Brain microvascular endothelial cell (primary cell): ENCODE measurements around the gene KLHL29.

Experiments used
- DNase-seq: peaks from one replicate; pipeline ENCODE4 v3.0.0-alpha.2; 2020
- H3K27ac ChIP-seq: fragments of 250-450 bp; sonication (Bioruptor Pico); 2 replicates; pipeline ENCODE4 v1.5.1; 2020; ENCODE audit warnings: mild to moderate bottlenecking, moderate library complexity
- H3K27me3 ChIP-seq: fragments of 250-450 bp; sonication (Bioruptor Pico); replicated peaks from 2 replicates; pipeline ENCODE4 v1.5.1; 2020; ENCODE audit warnings: mild to moderate bottlenecking
- H3K36me3 ChIP-seq: fragments of 250-450 bp; sonication (Bioruptor Pico); replicated peaks from 2 replicates; pipeline ENCODE4 v1.5.1; 2020; ENCODE audit warnings: mild to moderate bottlenecking
- H3K4me3 ChIP-seq: 2 replicates; pipeline ENCODE4 v1.5.1; 2011; ENCODE audit warnings: low read depth, mild to moderate bottlenecking, control low read depth, low read length, moderate library complexity
- CTCF ChIP-seq: IDR thresholded peaks from 2 replicates; pipeline ENCODE4 v1.5.1; 2011; ENCODE audit warnings: low read depth, mild to moderate bottlenecking, moderate library complexity, low read length, control low read depth, inconsistent platforms; ENCODE audit errors: missing control alignments
- in situ Hi-C: cut with HindIII; loops from 2 replicates; pipeline ENCODE4 v1.10.0; 2017; ENCODE audit warnings: low sequenced_read_pairs, low pct_ligation_motif_present

The KLHL29 gene

GRCh38 chr2:23425885-23426262 is 40.9 kb downstream of the KLHL29 start:
- no peak for TF ChIP-seq CTCF
- Histone ChIP-seq H3K4me3 (no peak overlapping the region), H3K27me3 (no peaks in the 10 kb centered on the region), H3K36me3 (no peaks in the 10 kb centered on the region), H3K27ac (peak overlapping the region; percentile 42)
- in situ Hi-C loops = no loop called here
- peak; percentile 22 for DNase-seq

- no peaks in the 10 kb centered on the region for H3K36me3 ChIP-seq
- no peak overlapping the region for H3K4me3 ChIP-seq
- no peak for TF ChIP-seq CTCF
- peak overlapping the region; percentile 42 for H3K27ac ChIP-seq
- DNase-seq = peak; percentile 71
- in situ Hi-C loops = no loop called here
- H3K27me3 ChIP-seq = no peaks in the 10 kb centered on the region
These were observed 41.4 kb downstream of the KLHL29 start for GRCh38 chr2:23426263-23426905.

GRCh38 chr2:23427350-23427749 is 42.4 kb downstream of the KLHL29 start:
- in situ Hi-C loops = no loop called here
- Histone ChIP-seq H3K36me3 (no peaks in the 10 kb centered on the region), H3K4me3 (no peak overlapping the region), H3K27ac (no peak overlapping the region), H3K27me3 (no peaks in the 10 kb centered on the region)
- no peak for DNase-seq
- TF ChIP-seq CTCF = no peak

- Histone ChIP-seq H3K27me3 (no peaks in the 10 kb centered on the region), H3K27ac (no peak overlapping the region), H3K4me3 (no peak overlapping the region), H3K36me3 (no peaks in the 10 kb centered on the region)
- in situ Hi-C loops = no loop called here
- no peak for DNase-seq
- no peak for TF ChIP-seq CTCF
These were observed 43.0 kb downstream of the KLHL29 start for GRCh38 chr2:23427976-23428375.

- no peak for TF ChIP-seq CTCF
- no peak for DNase-seq
- in situ Hi-C loops = no loop called here
- no peaks in the 10 kb centered on the region for H3K27me3 ChIP-seq
- no peak overlapping the region for H3K27ac ChIP-seq
- H3K36me3 ChIP-seq = no peaks in the 10 kb centered on the region
- H3K4me3 ChIP-seq = no peak overlapping the region
These were observed 44.1 kb downstream of the KLHL29 start for GRCh38 chr2:23429036-23429435.

- DNase-seq = peak; percentile 73
These were observed 45.3 kb downstream of the KLHL29 start for GRCh38 chr2:23430263-23430662.

More at GRCh38 chr2:23430263-23430662, 45.3 kb downstream of the KLHL29 start:
- Histone ChIP-seq H3K36me3 (no peaks in the 10 kb centered on the region), H3K27me3 (no peaks in the 10 kb centered on the region), H3K27ac (peak overlapping the region; percentile 39), H3K4me3 (no peak overlapping the region)
- TF ChIP-seq CTCF = no peak
- in situ Hi-C loops = no loop called here
